DOHH2 (cell line): ENCODE measurements around the gene KCNQ1.

Experiments used
- H3F3A ChIP-seq: fragments of 200-600 bp; sonication (generic), shearing (Covaris generic); 2 replicates; pipeline ENCODE4 v1.6.0; 2016; ENCODE audit warnings: antibody characterized with exemption, mild to moderate bottlenecking; ENCODE audit not compliant: control insufficient read depth, insufficient read depth
- H3K27ac ChIP-seq: fragments of 200-600 bp; sonication (generic); 2 replicates; pipeline ENCODE4 v1.5.1; 2014; ENCODE audit warnings: low read depth, mild to moderate bottlenecking, low read length, moderate library complexity
- H3K27me3 ChIP-seq: fragments of 200-600 bp; sonication (generic); 2 replicates; pipeline ENCODE4 v1.6.1; 2014; ENCODE audit warnings: mild to moderate bottlenecking, low read length, mixed read lengths; ENCODE audit not compliant: control insufficient read depth
- H3K36me3 ChIP-seq: fragments of 200-600 bp; sonication (generic); 2 replicates; pipeline ENCODE4 v1.6.1; 2014; ENCODE audit warnings: mild to moderate bottlenecking, low read length, moderate library complexity, mixed read lengths; ENCODE audit not compliant: control insufficient read depth
- H3K4me1 ChIP-seq: fragments of 200-600 bp; sonication (generic); 2 replicates; pipeline ENCODE4 v1.6.1; 2014; ENCODE audit warnings: mild to moderate bottlenecking, low read length, mixed read lengths; ENCODE audit not compliant: control insufficient read depth
- H3K4me2 ChIP-seq: fragments of 200-600 bp; sonication (generic); 2 replicates; pipeline ENCODE4 v1.6.0; 2014; ENCODE audit warnings: mild to moderate bottlenecking, low read length, moderate library complexity
- H3K4me3 ChIP-seq: fragments of 200-600 bp; sonication (generic); 2 replicates; pipeline ENCODE4 v1.5.1; 2014; ENCODE audit warnings: mild to moderate bottlenecking, low read length, mixed read lengths
- H3K79me2 ChIP-seq: fragments of 200-600 bp; sonication (generic); 2 replicates; pipeline ENCODE4 v1.6.1; 2014; ENCODE audit warnings: mild to moderate bottlenecking, low read length, mixed read lengths; ENCODE audit not compliant: control insufficient read depth
- H3K9me2 ChIP-seq: fragments of 200-600 bp; sonication (generic); replicated peaks from 2 replicates; pipeline ENCODE4 v1.6.1; 2014; ENCODE audit warnings: mild to moderate bottlenecking, low read length, mixed read lengths; ENCODE audit not compliant: control insufficient read depth
- H3K9me3 ChIP-seq: fragments of 200-600 bp; sonication (generic); 2 replicates; pipeline ENCODE4 v1.6.1; 2014; ENCODE audit warnings: antibody characterized with exemption, low read length, mixed read lengths; ENCODE audit not compliant: control insufficient read depth, insufficient read depth
- H4K20me1 ChIP-seq: fragments of 200-600 bp; sonication (generic); 2 replicates; pipeline ENCODE4 v1.6.0; 2014; ENCODE audit warnings: low read depth, mild to moderate bottlenecking, antibody characterized with exemption, low read length, moderate library complexity; ENCODE audit not compliant: control insufficient read depth, insufficient read depth
- EZH2phosphoT487 ChIP-seq: fragments of 200-600 bp; sonication (generic); IDR thresholded peaks from 2 replicates; pipeline ENCODE4 v1.6.1; 2017; ENCODE audit warnings: borderline replicate concordance, mild to moderate bottlenecking, antibody characterized with exemption, low read length, moderate library complexity, mixed read lengths
- TF ChIP-seq, protein P1 (sequence below): fragments of 200-600 bp; sonication (generic); IDR thresholded peaks from one replicate; pipeline ENCODE4 v1.5.1; 2014; ENCODE audit warnings: antibody characterized with exemption, mild to moderate bottlenecking, low read depth, low read length; ENCODE audit not compliant: poor library complexity, severe bottlenecking

Gene KCNQ1

DNA sequence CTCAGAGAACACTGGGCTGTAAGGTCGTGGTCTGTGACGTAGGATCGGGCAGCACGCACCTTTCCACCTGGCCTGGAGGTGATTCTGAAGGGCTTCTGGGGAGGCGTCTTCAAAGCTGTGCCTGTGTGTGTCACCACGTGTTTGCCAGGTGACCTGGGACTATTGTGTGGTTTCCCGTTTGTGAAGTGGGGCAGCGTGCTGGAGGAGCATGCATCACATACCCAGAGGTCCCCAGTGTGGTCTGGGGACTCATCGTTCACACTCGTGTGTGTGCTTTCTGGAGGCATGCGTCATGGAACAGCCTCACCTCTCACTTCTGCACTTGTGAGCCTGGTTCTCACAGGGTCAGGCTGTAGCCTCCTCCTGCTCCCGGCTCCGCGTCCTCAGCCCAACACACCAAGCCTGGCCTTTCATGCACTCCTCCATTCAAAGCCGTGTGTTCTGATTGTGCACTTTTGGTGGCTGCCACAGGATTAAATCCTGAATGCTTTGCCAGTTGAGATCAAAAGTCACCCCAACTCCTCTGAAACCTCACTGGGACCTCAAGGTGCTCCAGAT lies 148.7 kb downstream of the KCNQ1 start:
- Histone ChIP-seq H3K4me1 (no peaks in the 10 kb centered on the region), H3K27me3 (peaks cover 6% of the 10 kb centered on the region), H3K9me2 (no peaks in the 10 kb centered on the region), H3K27ac (no peak overlapping the region), H3K36me3 (no peaks in the 10 kb centered on the region), H3F3A (no peaks in the 10 kb centered on the region), H3K9me3 (no peaks in the 10 kb centered on the region), H3K79me2 (no peaks in the 10 kb centered on the region), H3K4me3 (no peak overlapping the region), H4K20me1 (no peaks in the 10 kb centered on the region), H3K4me2 (no peak overlapping the region)
- TF ChIP-seq EZH2phosphoT487 = no peak
- TF ChIP-seq, protein P1, sequence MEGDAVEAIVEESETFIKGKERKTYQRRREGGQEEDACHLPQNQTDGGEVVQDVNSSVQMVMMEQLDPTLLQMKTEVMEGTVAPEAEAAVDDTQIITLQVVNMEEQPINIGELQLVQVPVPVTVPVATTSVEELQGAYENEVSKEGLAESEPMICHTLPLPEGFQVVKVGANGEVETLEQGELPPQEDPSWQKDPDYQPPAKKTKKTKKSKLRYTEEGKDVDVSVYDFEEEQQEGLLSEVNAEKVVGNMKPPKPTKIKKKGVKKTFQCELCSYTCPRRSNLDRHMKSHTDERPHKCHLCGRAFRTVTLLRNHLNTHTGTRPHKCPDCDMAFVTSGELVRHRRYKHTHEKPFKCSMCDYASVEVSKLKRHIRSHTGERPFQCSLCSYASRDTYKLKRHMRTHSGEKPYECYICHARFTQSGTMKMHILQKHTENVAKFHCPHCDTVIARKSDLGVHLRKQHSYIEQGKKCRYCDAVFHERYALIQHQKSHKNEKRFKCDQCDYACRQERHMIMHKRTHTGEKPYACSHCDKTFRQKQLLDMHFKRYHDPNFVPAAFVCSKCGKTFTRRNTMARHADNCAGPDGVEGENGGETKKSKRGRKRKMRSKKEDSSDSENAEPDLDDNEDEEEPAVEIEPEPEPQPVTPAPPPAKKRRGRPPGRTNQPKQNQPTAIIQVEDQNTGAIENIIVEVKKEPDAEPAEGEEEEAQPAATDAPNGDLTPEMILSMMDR = no peak

GRCh38 chr11:2594267-2594666 lies 149.5 kb downstream of the KCNQ1 start:
- Histone ChIP-seq H3K4me3 (no peak overlapping the region), H3K9me2 (no peaks in the 10 kb centered on the region), H3K4me1 (no peaks in the 10 kb centered on the region), H3K36me3 (no peaks in the 10 kb centered on the region), H3K9me3 (no peaks in the 10 kb centered on the region), H3F3A (no peaks in the 10 kb centered on the region), H3K4me2 (no peak overlapping the region), H3K79me2 (no peaks in the 10 kb centered on the region), H3K27me3 (peaks cover 6% of the 10 kb centered on the region), H3K27ac (no peak overlapping the region), H4K20me1 (no peaks in the 10 kb centered on the region)
- TF ChIP-seq EZH2phosphoT487 = no peak
- TF ChIP-seq, protein P1 = no peak

GRCh38 chr11:2595204-2595603 lies 150.4 kb downstream of the KCNQ1 start:
- Histone ChIP-seq H3K4me3 (no peak overlapping the region), H3K4me2 (no peak overlapping the region), H3F3A (no peaks in the 10 kb centered on the region), H3K9me2 (no peaks in the 10 kb centered on the region), H3K4me1 (no peaks in the 10 kb centered on the region), H3K27ac (no peak overlapping the region), H3K79me2 (no peaks in the 10 kb centered on the region), H4K20me1 (no peaks in the 10 kb centered on the region), H3K27me3 (peaks cover 6% of the 10 kb centered on the region), H3K9me3 (no peaks in the 10 kb centered on the region), H3K36me3 (no peaks in the 10 kb centered on the region)
- TF ChIP-seq EZH2phosphoT487 = no peak
- TF ChIP-seq, protein P1 = no peak
